Raji (cell line): ENCODE data around the gene KIFC1.

Experiments
- POLR2A ChIP-seq: IDR thresholded peaks from 2 replicates; pipeline ENCODE4 v1.6.1; 2011; ENCODE audit warnings: low read depth, low read length, control low read depth; ENCODE audit not compliant: insufficient read depth

Gene KIFC1

DNA sequence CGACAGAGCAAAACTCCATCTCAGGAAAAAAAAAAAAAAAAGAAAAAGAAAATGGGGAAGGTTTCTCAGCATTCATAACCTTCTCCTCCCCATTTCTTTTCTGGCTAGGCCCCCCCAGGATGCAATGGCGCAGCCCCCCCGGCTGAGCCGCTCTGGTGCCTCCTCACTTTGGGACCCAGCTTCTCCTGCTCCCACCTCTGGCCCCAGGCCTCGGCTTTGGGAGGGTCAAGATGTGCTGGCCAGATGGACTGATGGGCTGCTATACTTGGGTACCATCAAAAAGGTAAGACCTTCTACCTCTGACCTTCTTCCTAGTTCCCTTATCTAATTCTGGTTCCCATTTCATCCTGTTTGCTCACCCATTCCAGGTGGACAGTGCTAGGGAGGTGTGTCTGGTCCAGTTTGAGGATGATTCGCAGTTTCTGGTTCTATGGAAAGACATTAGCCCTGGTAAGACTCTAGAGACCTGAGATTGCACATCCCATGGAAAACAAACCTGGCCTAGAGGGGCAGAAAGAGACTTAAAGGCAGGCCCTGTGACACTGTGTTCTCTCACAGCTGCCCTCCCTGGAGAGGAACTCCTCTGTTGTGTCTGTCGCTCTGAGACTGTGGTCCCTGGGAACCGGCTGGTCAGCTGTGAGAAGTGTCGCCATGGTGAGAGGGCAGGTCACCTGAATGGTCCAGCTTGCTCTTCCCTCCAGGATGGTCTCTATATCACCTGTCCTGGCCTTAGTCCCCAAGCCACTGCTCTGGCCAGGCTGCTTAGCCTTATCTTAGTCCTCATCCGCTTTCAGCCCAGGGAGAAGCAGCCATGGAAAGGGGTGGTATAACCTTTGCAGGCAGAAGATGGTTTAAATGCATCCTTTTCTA lies 20.8 kb downstream of the KIFC1 start:
- no peak for TF ChIP-seq POLR2A

- no peak for TF ChIP-seq POLR2A
Measured at GRCh38 chr6:33413241-33414120, 21.9 kb downstream of the KIFC1 start.

- no peak for TF ChIP-seq POLR2A
Measured at GRCh38 chr6:33414592-33415271, 23.1 kb downstream of the KIFC1 start.

- TF ChIP-seq POLR2A, result no peak
Measured at GRCh38 chr6:33415831-33416230, 24.2 kb downstream of the KIFC1 start.

- no peak for TF ChIP-seq POLR2A
Measured at GRCh38 chr6:33416386-33417127, 24.9 kb downstream of the KIFC1 start.

- no peak for TF ChIP-seq POLR2A
Measured at GRCh38 chr6:33417128-33417902, 25.7 kb downstream of the KIFC1 start.

GRCh38 chr6:33417903-33418689 lies 26.5 kb downstream of the KIFC1 start, which contains the start of gene CUTA:
Gene CUTA, minus strand, starts transcription at chr6:33418107. Its CDS starts 107 bp downstream, at chr6:33418000.
- TF ChIP-seq POLR2A, result peak; percentile 92

DNA sequence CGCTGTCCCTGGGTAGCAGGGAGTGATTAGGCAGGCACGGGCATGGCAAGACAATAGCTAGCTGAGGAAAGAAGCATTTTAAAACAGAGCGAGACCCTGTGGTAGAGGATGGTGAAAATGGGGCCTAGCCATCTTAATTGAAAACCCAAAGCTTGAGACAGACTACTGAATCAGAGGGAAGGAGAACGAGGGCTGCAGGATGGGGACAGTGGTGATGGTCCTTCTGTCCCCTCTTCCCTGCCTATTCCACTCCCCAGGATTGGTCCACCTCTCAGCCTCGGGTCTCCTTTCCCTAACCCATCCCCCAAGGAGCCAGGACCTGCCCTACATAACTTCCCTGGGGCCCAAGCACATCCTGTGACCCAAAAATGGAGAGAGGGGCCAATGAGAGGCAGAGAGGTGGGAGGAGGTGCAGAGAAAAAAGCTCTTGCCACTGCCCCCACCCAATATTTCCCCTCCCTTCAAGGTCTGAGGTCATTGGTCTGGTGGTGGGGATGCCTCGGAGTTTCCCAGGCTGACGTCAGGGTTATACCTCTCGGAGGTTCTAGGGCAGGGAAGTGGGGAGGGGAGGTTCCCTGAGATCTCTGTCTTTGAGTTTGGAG lies 27.2 kb downstream of the KIFC1 start:
- TF ChIP-seq POLR2A, result peak; percentile 10; the same call in 1 of the 2 replicates

DNA sequence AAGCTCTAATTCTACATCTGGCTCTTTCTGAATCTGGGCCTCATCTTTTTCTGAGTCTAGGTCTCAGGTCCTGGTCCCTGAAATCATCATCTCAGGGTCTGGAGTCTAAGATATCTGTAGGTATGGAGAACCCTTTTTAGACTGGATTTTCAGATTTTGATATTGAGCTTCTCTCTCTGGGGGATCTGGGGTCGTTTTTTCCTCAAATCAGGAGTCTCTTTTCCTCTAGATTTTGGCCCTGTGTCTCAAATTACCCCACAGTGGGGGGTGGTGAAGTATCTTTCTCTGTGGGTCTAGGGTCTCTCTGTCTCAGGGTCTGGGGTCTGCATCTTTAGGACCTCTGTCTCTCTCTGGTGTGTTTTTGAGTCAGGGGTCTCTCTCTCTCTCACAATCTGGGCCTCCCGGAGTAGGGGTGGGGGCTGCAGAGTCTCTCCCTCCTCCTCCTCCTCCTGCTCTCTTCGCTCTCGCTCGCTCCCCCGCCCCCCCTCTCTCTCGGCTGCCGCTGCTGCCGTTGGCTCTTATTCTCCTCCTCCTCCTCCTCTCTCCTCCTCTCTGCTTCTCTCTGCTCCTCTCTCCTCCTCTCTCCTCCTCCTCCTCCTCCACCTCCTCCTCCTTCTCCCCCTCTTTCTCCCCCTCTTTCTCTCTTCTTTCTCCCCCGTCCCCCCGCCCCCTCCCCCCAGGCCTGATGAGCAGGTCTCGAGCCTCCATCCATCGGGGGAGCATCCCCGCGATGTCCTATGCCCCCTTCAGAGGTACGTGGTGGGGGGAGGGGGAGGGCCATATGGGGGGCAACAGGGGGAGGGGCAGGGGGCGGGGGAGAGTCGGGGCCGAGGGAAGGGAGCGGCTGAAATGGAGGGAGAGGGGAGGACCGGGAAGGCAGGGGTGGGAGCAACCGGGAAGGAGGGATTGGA lies 28.2 kb downstream of the KIFC1 start, which contains the start of gene SYNGAP1:
Gene SYNGAP1 (plus strand): TSS at position 486 of the 911 bp plus-strand sequence. CDS start 200 bp downstream, at position 686.
- no peak for TF ChIP-seq POLR2A

DNA sequence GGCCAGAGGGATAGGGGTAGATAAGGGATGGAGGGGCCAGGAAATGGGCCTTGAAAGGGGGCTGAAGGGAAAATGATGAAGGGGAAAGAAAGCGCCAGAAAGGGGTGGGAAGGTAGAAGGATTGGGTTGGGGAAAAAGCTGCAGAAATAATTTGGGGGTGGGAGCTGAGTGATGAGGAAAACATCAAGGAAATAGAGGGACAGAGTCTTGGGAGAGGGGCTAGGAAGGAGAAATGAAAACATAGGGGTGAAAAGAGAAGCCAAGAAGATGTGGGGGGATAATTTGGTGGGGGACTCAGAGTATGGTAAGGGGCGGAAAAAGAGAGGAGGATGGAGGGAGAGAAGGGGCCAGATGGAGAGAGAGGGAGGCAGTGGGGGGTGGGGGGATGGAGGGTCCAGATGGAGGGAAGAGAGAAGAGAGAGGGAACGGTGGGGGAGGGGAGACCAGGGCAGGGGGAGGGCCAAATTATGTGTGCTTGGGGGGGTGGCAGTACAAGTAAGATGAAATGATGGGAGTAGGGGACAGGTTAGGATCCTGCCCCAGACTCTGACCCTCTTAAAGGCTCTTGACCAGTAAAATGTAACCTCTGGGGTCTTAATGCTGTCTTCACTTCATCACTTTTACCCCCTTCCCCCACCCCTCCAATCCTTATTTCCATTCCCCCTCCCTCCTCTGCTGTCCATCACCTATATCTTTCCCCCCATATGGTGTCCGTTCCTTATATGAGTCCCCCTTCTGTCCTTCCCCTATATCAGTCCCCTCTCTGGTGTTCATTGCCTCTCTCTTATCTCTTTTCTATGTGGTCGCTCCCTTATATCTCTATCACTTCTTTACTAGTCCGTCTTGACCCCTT lies 29.1 kb downstream of the KIFC1 start:
- no peak for TF ChIP-seq POLR2A

GRCh38 chr6:33421344-33421643 lies 29.7 kb downstream of the KIFC1 start:
- no peak for TF ChIP-seq POLR2A
